Measurements from ENCODE around the gene CADM2. TPM values are rescaled to one million over a fixed set of nuclear protein-coding genes. Genes with fewer than 3 reads are reported as not detected.
"Not testable (repeated sequence)": the region's sequence is repeated elsewhere in the genome, so short reads cannot be mapped to it uniquely, and the experiment has no call there.

The CADM2 gene
- total RNA-seq, 2 donors from 2014 or later: 0.27 to 11.7 TPM

- Histone ChIP-seq H3K9me3 (no peaks in the 10 kb centered on the region), H3K4me1 (replicated peaks) (no peaks in the 10 kb centered on the region), H3K27me3 (replicated peaks; ENCODE audit: insufficient read depth) (no peaks in the 10 kb centered on the region), H3K36me3 (no peaks in the 10 kb centered on the region), H3K27ac (no peak overlapping the region), H3K4me3 (no peak overlapping the region)
- no peak for DNase-seq (ENCODE audit: low spot score)
- WGBS: 84% methylated on average over 2 of the region's 2 CpGs
- TF ChIP-seq POLR2AphosphoS5 (IDR thresholded peaks at IDR 0.05) (no peak), POLR2A (IDR thresholded peaks at IDR 0.05) (no peak), CTCF (IDR thresholded peaks at IDR 0.05) (no peak)
- intact Hi-C loops (cut with DNase I): no loop called here
Observed at GRCh38 chr3:85678713-85679112, 719.9 kb downstream of the CADM2 start.

- Histone ChIP-seq H3K9me3 (no peaks in the 10 kb centered on the region), H3K27me3 (replicated peaks; ENCODE audit: insufficient read depth) (no peaks in the 10 kb centered on the region), H3K27ac (no peak overlapping the region), H3K4me3 (no peak overlapping the region), H3K36me3 (no peaks in the 10 kb centered on the region), H3K4me1 (replicated peaks) (no peaks in the 10 kb centered on the region)
- WGBS: 47% methylated on average over 1 of the region's 1 CpG
- intact Hi-C loops (cut with DNase I): no loop called here
- no peak for DNase-seq (ENCODE audit: low spot score)
- no peak for TF ChIP-seq POLR2A (IDR thresholded peaks at IDR 0.05)
- no peak for TF ChIP-seq POLR2AphosphoS5 (IDR thresholded peaks at IDR 0.05)
- TF ChIP-seq CTCF (IDR thresholded peaks at IDR 0.05): no peak
Observed at GRCh38 chr3:85681906-85682305, 723.1 kb downstream of the CADM2 start.

GRCh38 chr3:85691196-85691595 lies 732.4 kb downstream of the CADM2 start:
- H3K4me1 ChIP-seq (replicated peaks): no peaks in the 10 kb centered on the region
- intact Hi-C loops (cut with DNase I): no loop called here
- no peaks in the 10 kb centered on the region for H3K27me3 ChIP-seq (replicated peaks; ENCODE audit: insufficient read depth)
- no peak overlapping the region for H3K27ac ChIP-seq
- 98% methylated on average over 1 of the region's 1 CpG for WGBS
- TF ChIP-seq POLR2A (IDR thresholded peaks at IDR 0.05) (no peak), CTCF (IDR thresholded peaks at IDR 0.05) (no peak), POLR2AphosphoS5 (IDR thresholded peaks at IDR 0.05) (no peak)
- no peak for DNase-seq (ENCODE audit: low spot score)
- H3K9me3 ChIP-seq: no peaks in the 10 kb centered on the region
- H3K36me3 ChIP-seq: no peaks in the 10 kb centered on the region
- no peak overlapping the region for H3K4me3 ChIP-seq

GRCh38 chr3:85697156-85697555 lies 738.4 kb downstream of the CADM2 start:
- H3K9me3 ChIP-seq: no peaks in the 10 kb centered on the region
- no peak overlapping the region for H3K4me3 ChIP-seq
- no peaks in the 10 kb centered on the region for H3K36me3 ChIP-seq
- DNase-seq (ENCODE audit: low spot score): no peak
- H3K4me1 ChIP-seq (replicated peaks): no peaks in the 10 kb centered on the region
- H3K27ac ChIP-seq: no peak overlapping the region
- intact Hi-C loops (cut with DNase I): no loop called here
- 96% methylated on average over 1 of the region's 1 CpG for WGBS
- H3K27me3 ChIP-seq (replicated peaks; ENCODE audit: insufficient read depth): no peaks in the 10 kb centered on the region
- TF ChIP-seq POLR2AphosphoS5 (IDR thresholded peaks at IDR 0.05) (no peak), POLR2A (IDR thresholded peaks at IDR 0.05) (no peak), CTCF (IDR thresholded peaks at IDR 0.05) (no peak)

- no peaks in the 10 kb centered on the region for H3K36me3 ChIP-seq
- H3K27ac ChIP-seq: no peak overlapping the region
- 83% methylated on average over 2 of the region's 2 CpGs for WGBS
- TF ChIP-seq CTCF (IDR thresholded peaks at IDR 0.05) (no peak), POLR2AphosphoS5 (IDR thresholded peaks at IDR 0.05) (no peak), POLR2A (IDR thresholded peaks at IDR 0.05) (no peak)
- H3K27me3 ChIP-seq (replicated peaks; ENCODE audit: insufficient read depth): no peaks in the 10 kb centered on the region
- no peak overlapping the region for H3K4me3 ChIP-seq
- H3K4me1 ChIP-seq (replicated peaks): no peaks in the 10 kb centered on the region
- intact Hi-C loops (cut with DNase I): no loop called here
- DNase-seq (ENCODE audit: low spot score): no peak
- no peaks in the 10 kb centered on the region for H3K9me3 ChIP-seq
Observed at GRCh38 chr3:85706130-85706529, 747.3 kb downstream of the CADM2 start.

- 76% methylated on average over 1 of the region's 1 CpG for WGBS
- H3K4me3 ChIP-seq; H3K27ac ChIP-seq; H3K36me3 ChIP-seq; H3K27me3 ChIP-seq (replicated peaks; ENCODE audit: insufficient read depth); H3K4me1 ChIP-seq (replicated peaks); H3K9me3 ChIP-seq; DNase-seq (ENCODE audit: low spot score); intact Hi-C loops (cut with DNase I): not testable (repeated sequence)
Observed at GRCh38 chr3:85708325-85708724, 749.5 kb downstream of the CADM2 start.

Data from prostate gland (tissue), 2 donors.